Thyroid gland (tissue), 4 donors: Measurements from ENCODE around the gene KCNH1. TPM values are rescaled to one million over a fixed set of nuclear protein-coding genes. Genes with fewer than 3 reads are reported as not detected.
"Not testable (repeated sequence)": the region's sequence is repeated elsewhere in the genome, so short reads cannot be mapped to it uniquely, and the experiment has no call there.

ENCODE experiments used
- DNase-seq, 2 donors: peaks; one replicate each; pipeline ENCODE4 v3.0.0-alpha.2; 2019
- H3K27ac ChIP-seq, 3 donors: fragments of 200-600 bp; sonication (generic); 1 replicate in 2 of 3; 2 replicates in 1 of 3; pipeline ENCODE4 v1.5.1; 2016 to 2019; ENCODE audit warnings: mild to moderate bottlenecking in 1 of 3, moderate library complexity in 1 of 3
- H3K27me3 ChIP-seq: fragments of 200-600 bp; sonication (generic); one replicate; pipeline ENCODE4 v1.5.1; 2019
- H3K36me3 ChIP-seq, 2 donors: fragments of 200-600 bp; sonication (generic); one replicate each; pipeline ENCODE4 v1.5.1; 2016 to 2019
- H3K4me1 ChIP-seq, 2 donors: fragments of 200-600 bp; sonication (generic); one replicate each; pipeline ENCODE4 v1.5.1; 2017 to 2019
- H3K4me3 ChIP-seq, 3 donors: fragments of 200-600 bp; sonication (generic); replicated peaks in 1 of 3; 1 replicate in 2 of 3; 2 replicates in 1 of 3; pipeline ENCODE4 v1.5.1; 2016; ENCODE audit warnings: mild to moderate bottlenecking in 1 of 3
- H3K9me3 ChIP-seq: fragments of 200-600 bp; sonication (generic); one replicate; pipeline ENCODE4 v1.5.1; 2017
- CTCF ChIP-seq, 6 experiments: fragments of 200-600 bp in 3 of 6; fragments of 450-650 bp in 3 of 6; sonication (generic) in 3 of 6; IDR thresholded peaks; one replicate each; pipeline ENCODE4 v1.5.1; 2016 to 2019; ENCODE audit warnings: antibody characterized with exemption in 6 of 6, mild to moderate bottlenecking in 2 of 6, inconsistent platforms in 1 of 6, moderate library complexity in 1 of 6
- POLR2A ChIP-seq, 2 donors: fragments of 450-650 bp; IDR thresholded peaks; one replicate each; pipeline ENCODE4 v1.6.1; 2017; ENCODE audit warnings: antibody characterized with exemption in 2 of 2, mild to moderate bottlenecking in 2 of 2, moderate library complexity in 1 of 2
- WGBS, 2 donors: methylation state at CpG; one replicate each; pipeline ENCODE4 v1.1.5; 2017; 5-methylcytosine and 5-hydroxymethylcytosine counted together
- intact Hi-C: fragments of 100-400 bp; cut with DNase I; formaldehyde crosslinking; loops from one replicate; pipeline ENCODE4 v1.15.1; 2023
- total RNA-seq, 4 donors: library from RNA; depleted of rRNA; stranded (reverse); fragments of >200 nt; gene quantifications; one replicate each; pipeline ENCODE4 v1.2.3, GENCODE V29; 2016

KCNH1 gene
- total RNA-seq, 4 donors from 2014 or later: 1.3 TPM; not detected in 2

- no peaks in the 10 kb centered on the region for H3K36me3 ChIP-seq
- WGBS, 2 donors: 89% methylated on average over 6 of the region's 6 CpGs
- intact Hi-C loops: no loop called here
- no peak for TF ChIP-seq POLR2A (IDR thresholded peaks at IDR 0.05)
- TF ChIP-seq CTCF (IDR thresholded peaks at IDR 0.05): no peak
- no peak for DNase-seq
- H3K9me3 ChIP-seq: no peaks in the 10 kb centered on the region
- no peak overlapping the region for H3K27ac ChIP-seq
- no peaks in the 10 kb centered on the region for H3K4me1 ChIP-seq
- no peak overlapping the region for H3K4me3 ChIP-seq
- no peaks in the 10 kb centered on the region for H3K27me3 ChIP-seq
Observed at GRCh38 chr1:210978316-210978973, 155.5 kb downstream of the KCNH1 start.

- intact Hi-C loops: loop anchor here (5.0 kb wide), 1 partner anchor 369 kb away; no protein-coding TSS in a partner anchor
- Histone ChIP-seq H3K27ac (no peak overlapping the region), H3K9me3 (no peaks in the 10 kb centered on the region), H3K36me3 (no peaks in the 10 kb centered on the region), H3K4me1 (no peaks in the 10 kb centered on the region), H3K27me3 (no peaks in the 10 kb centered on the region), H3K4me3 (no peak overlapping the region)
- TF ChIP-seq CTCF (IDR thresholded peaks at IDR 0.05) (no peak), POLR2A (IDR thresholded peaks at IDR 0.05) (no peak)
- 66 to 73% methylated on average over 7 of the region's 7 CpGs for WGBS, 2 donors
- DNase-seq: no peak
Observed at GRCh38 chr1:210951279-210951678, 182.7 kb downstream of the KCNH1 start.

GRCh38 chr1:210949940-210950546 lies 183.9 kb downstream of the KCNH1 start:
- intact Hi-C loops: loop anchor here (5.0 kb wide), 1 partner anchor 368 kb away; no protein-coding TSS in a partner anchor
- H3K9me3 ChIP-seq, H3K4me1 ChIP-seq, H3K36me3 ChIP-seq, H3K27me3 ChIP-seq, H3K27ac ChIP-seq, H3K4me3 ChIP-seq: not testable (repeated sequence)
- TF ChIP-seq CTCF (IDR thresholded peaks at IDR 0.05): peak in 5 of 6 experiments; percentile 39 to 80 (median 60)
- peak; percentile 63 to 70 for DNase-seq
- 65 to 73% methylated on average over 2 of the region's 2 CpGs for WGBS, 2 donors

GRCh38 chr1:210949489-210949888 lies 184.5 kb downstream of the KCNH1 start:
- Histone ChIP-seq H3K4me1 (no peaks in the 10 kb centered on the region), H3K36me3 (no peaks in the 10 kb centered on the region), H3K4me3 (no peak overlapping the region), H3K9me3 (no peaks in the 10 kb centered on the region), H3K27ac (no peak overlapping the region), H3K27me3 (no peaks in the 10 kb centered on the region)
- TF ChIP-seq CTCF (IDR thresholded peaks at IDR 0.05) (no peak), POLR2A (IDR thresholded peaks at IDR 0.05) (no peak)
- WGBS, 2 donors: 75 to 77% methylated on average over 7 of the region's 7 CpGs
- intact Hi-C loops: no loop called here
- no peak for DNase-seq

- no peak overlapping the region for H3K27ac ChIP-seq
- no peaks in the 10 kb centered on the region for H3K4me1 ChIP-seq
- H3K9me3 ChIP-seq: no peaks in the 10 kb centered on the region
- H3K27me3 ChIP-seq: no peaks in the 10 kb centered on the region
- 78 to 79% methylated on average over 2 of the region's 2 CpGs for WGBS, 2 donors
- intact Hi-C loops: no loop called here
- no peak for DNase-seq
- TF ChIP-seq CTCF (IDR thresholded peaks at IDR 0.05): no peak
- no peak for TF ChIP-seq POLR2A (IDR thresholded peaks at IDR 0.05)
- H3K4me3 ChIP-seq: no peak overlapping the region
- no peaks in the 10 kb centered on the region for H3K36me3 ChIP-seq
Observed at GRCh38 chr1:210949039-210949438, 184.9 kb downstream of the KCNH1 start.
